ENCODE measurements around the gene TRIM4. TPM values are rescaled to one million over a fixed set of nuclear protein-coding genes. Genes with fewer than 3 reads are reported as not detected.

Gene TRIM4
- total RNA-seq, 2 donors from 2014 or later, result 10.5 to 13.2 TPM

DNA sequence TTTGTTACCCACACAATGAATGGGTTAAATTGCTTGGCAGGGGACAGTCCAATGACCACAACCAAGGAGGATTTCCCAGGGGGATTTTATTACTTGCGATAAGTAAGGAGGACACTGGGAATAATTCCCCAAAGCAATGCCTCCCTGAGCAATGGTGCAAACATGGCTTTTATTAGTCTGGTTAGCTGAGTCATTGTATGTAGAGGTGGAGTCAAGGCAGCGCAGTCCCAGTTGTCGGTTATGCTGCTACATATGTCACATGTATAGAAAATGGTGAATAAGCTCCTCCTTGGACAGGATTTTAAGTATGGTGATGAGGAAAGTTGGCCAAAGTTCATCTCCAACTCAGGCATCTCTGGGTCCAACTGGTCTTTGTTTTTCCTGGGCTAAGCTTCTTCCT, 3.9 kb upstream of the TRIM4 start:
- TF ChIP-seq, protein P1, sequence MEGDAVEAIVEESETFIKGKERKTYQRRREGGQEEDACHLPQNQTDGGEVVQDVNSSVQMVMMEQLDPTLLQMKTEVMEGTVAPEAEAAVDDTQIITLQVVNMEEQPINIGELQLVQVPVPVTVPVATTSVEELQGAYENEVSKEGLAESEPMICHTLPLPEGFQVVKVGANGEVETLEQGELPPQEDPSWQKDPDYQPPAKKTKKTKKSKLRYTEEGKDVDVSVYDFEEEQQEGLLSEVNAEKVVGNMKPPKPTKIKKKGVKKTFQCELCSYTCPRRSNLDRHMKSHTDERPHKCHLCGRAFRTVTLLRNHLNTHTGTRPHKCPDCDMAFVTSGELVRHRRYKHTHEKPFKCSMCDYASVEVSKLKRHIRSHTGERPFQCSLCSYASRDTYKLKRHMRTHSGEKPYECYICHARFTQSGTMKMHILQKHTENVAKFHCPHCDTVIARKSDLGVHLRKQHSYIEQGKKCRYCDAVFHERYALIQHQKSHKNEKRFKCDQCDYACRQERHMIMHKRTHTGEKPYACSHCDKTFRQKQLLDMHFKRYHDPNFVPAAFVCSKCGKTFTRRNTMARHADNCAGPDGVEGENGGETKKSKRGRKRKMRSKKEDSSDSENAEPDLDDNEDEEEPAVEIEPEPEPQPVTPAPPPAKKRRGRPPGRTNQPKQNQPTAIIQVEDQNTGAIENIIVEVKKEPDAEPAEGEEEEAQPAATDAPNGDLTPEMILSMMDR (conservative IDR thresholded peaks at IDR 0.05), result no peak
- Histone ChIP-seq H3K36me3 (ENCODE audit: control insufficient read depth, insufficient read depth, low read length) (no peaks in the 10 kb centered on the region), H3K9ac (ENCODE audit: extremely low read depth, low read length, poor library complexity, severe bottlenecking) (no peak overlapping the region), H3K27ac (ENCODE audit: low read depth, low read length) (no peak overlapping the region), H3K27me3 (ENCODE audit: control insufficient read depth, insufficient read depth, low read length, poor library complexity, severe bottlenecking) (peaks cover 52% of the 10 kb centered on the region), H3K4me3 (ENCODE audit: low read length) (no peak overlapping the region), H3K9me3 (ENCODE audit: control insufficient read depth, low read length) (peaks cover 16% of the 10 kb centered on the region), H3K4me1 (ENCODE audit: control insufficient read depth, insufficient read depth, low read length) (no peaks in the 10 kb centered on the region)
- no peak overlapping the region for H3K4me3 Mint-ChIP-seq
- peaks cover 9% of the 10 kb centered on the region for H3K36me3 Mint-ChIP-seq (ENCODE audit: low read depth)
- 95 to 100% methylated on average over 3 of the region's 3 CpGs for WGBS, 2 experiments (ENCODE audit: insufficient coverage in 1 of 2, insufficient read length in 1 of 2)
- H3K9me3 Mint-ChIP-seq, result peaks cover 27% of the 10 kb centered on the region
- H3K27ac Mint-ChIP-seq, result no peak overlapping the region
- H3K4me1 Mint-ChIP-seq, result peaks cover 3% of the 10 kb centered on the region
- DNase-seq, result no peak
- peaks cover 19% of the 10 kb centered on the region for H3K27me3 Mint-ChIP-seq (ENCODE audit: insufficient read depth)

DNA sequence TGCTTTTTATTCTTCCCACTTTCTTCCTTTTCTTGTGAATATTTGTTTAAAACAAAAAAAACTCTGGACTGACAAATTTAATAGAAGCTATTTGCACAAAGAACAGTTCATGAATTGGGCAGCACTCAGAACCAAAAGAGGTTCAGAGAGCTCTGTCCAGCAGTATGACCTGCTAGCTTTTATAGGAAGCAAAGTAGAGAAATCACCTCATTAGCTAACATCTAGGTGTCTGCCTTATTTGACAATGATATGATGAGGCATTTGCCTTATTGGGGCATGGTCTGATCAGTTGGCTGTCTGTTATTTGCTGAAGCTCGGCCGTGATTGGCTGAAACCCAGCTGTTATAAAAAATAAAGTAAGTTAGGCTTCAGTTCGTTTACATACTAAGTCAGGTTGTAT, 819 bp upstream of the TRIM4 start:
- Histone ChIP-seq H3K27ac (ENCODE audit: low read depth, low read length) (no peak overlapping the region), H3K4me3 (ENCODE audit: low read length) (peak overlapping the region; percentile 85), H3K9ac (ENCODE audit: extremely low read depth, low read length, poor library complexity, severe bottlenecking) (no peak overlapping the region), H3K36me3 (ENCODE audit: control insufficient read depth, insufficient read depth, low read length) (peaks cover 9% of the 10 kb centered on the region), H3K4me1 (ENCODE audit: control insufficient read depth, insufficient read depth, low read length) (no peaks in the 10 kb centered on the region), H3K27me3 (ENCODE audit: control insufficient read depth, insufficient read depth, low read length, poor library complexity, severe bottlenecking) (peaks cover 22% of the 10 kb centered on the region), H3K9me3 (ENCODE audit: control insufficient read depth, low read length) (peaks cover 16% of the 10 kb centered on the region)
- DNase-seq, result no peak
- Mint-ChIP-seq H3K36me3 (ENCODE audit: low read depth) (peaks cover 12% of the 10 kb centered on the region), H3K27me3 (ENCODE audit: insufficient read depth) (peaks cover 7% of the 10 kb centered on the region), H3K9me3 (peaks cover 27% of the 10 kb centered on the region), H3K4me1 (peaks cover 3% of the 10 kb centered on the region), H3K27ac (no peak overlapping the region), H3K4me3 (peak overlapping the region; percentile 73)
- TF ChIP-seq, protein P1 (conservative IDR thresholded peaks at IDR 0.05), result no peak
- WGBS, 2 experiments (ENCODE audit: insufficient coverage in 1 of 2, insufficient read length in 1 of 2), result 88 to 100% methylated on average over 1 to 3 of the region's 3 CpGs

DNA sequence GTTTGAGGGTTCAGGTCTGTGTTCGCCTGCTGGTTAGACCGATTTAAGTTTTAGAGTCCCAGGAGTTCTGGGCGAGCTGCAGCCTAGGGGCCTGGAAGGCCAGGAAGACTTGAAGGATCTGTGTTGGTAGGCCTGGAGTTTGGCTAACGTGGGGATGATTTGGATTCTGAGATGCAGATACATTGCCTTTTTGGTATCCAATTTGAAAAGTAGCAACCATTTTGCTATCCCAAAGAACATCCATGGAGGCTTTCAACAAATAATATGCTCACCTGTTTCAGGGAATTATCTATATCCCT, 433 bp upstream of the TRIM4 start:
- no peaks in the 10 kb centered on the region for H3K4me1 ChIP-seq (ENCODE audit: control insufficient read depth, insufficient read depth, low read length)
- TF ChIP-seq, protein P1 (conservative IDR thresholded peaks at IDR 0.05), result no peak
- no peak overlapping the region for H3K27ac ChIP-seq (ENCODE audit: low read depth, low read length)
- H3K36me3 Mint-ChIP-seq (ENCODE audit: low read depth), result peaks cover 12% of the 10 kb centered on the region
- peak overlapping the region; percentile 73 for H3K4me3 Mint-ChIP-seq
- peaks cover 27% of the 10 kb centered on the region for H3K9me3 Mint-ChIP-seq
- H3K4me1 Mint-ChIP-seq, result peaks cover 3% of the 10 kb centered on the region
- peak overlapping the region; percentile 85 for H3K4me3 ChIP-seq (ENCODE audit: low read length)
- whole genome bisulfite sequencing, 2 experiments (ENCODE audit: insufficient coverage in 1 of 2, insufficient read length in 1 of 2), result 77 to 79% methylated on average over 2 to 4 of the region's 4 CpGs
- H3K9ac ChIP-seq (ENCODE audit: extremely low read depth, low read length, poor library complexity, severe bottlenecking), result peak overlapping the region; percentile 36
- peaks cover 16% of the 10 kb centered on the region for H3K9me3 ChIP-seq (ENCODE audit: control insufficient read depth, low read length)
- H3K27me3 Mint-ChIP-seq (ENCODE audit: insufficient read depth), result peaks cover 7% of the 10 kb centered on the region
- H3K36me3 ChIP-seq (ENCODE audit: control insufficient read depth, insufficient read depth, low read length), result peaks cover 9% of the 10 kb centered on the region
- DNase-seq, result no peak
- H3K27me3 ChIP-seq (ENCODE audit: control insufficient read depth, insufficient read depth, low read length, poor library complexity, severe bottlenecking), result peaks cover 18% of the 10 kb centered on the region
- H3K27ac Mint-ChIP-seq, result peak overlapping the region; percentile 52

Measured in endodermal cell (in vitro differentiated cells).